GM19240 (cell line): ENCODE results near the gene PNMA5.
A peak's percentile ranks its signal among the peaks of the same experiment; 100 is the strongest.

Experiments used
- DNase-seq: peaks from one replicate; pipeline ENCODE4 v3.0.0; 2011; ENCODE audit warnings: low spot score; ENCODE audit not compliant: insufficient read length

PNMA5 gene

GRCh38 chrX:152958524-152959465 lies 35.1 kb downstream of the PNMA5 start:
- peak; percentile 58 for DNase-seq

GRCh38 chrX:152958047-152958446 lies 35.9 kb downstream of the PNMA5 start:
- DNase-seq = no peak

- no peak for DNase-seq
Observed at GRCh38 chrX:152950786-152951185, 43.1 kb downstream of the PNMA5 start.

- no peak for DNase-seq
Observed at GRCh38 chrX:152949114-152949513, 44.8 kb downstream of the PNMA5 start.

DNA sequence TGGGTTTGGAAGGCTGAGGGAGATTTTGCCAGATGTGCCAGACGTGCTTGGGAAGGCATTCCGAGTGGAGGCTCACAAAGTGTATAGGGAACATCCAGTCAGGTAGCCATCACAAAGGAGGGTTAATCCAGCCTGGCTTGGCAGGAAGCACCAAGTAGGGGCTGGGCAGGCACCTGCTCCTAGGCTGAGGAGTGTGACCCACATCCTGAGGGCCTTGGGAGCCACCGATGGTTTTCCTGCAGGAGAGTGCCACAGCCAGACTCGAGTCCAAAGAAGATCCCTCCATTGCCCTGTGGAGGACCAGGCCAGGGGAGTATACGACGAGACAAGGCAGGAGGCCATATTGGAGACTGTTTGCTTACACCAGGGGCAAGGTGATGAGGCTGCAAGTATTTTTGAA lies 47.2 kb downstream of the PNMA5 start:
- no peak for DNase-seq

DNA sequence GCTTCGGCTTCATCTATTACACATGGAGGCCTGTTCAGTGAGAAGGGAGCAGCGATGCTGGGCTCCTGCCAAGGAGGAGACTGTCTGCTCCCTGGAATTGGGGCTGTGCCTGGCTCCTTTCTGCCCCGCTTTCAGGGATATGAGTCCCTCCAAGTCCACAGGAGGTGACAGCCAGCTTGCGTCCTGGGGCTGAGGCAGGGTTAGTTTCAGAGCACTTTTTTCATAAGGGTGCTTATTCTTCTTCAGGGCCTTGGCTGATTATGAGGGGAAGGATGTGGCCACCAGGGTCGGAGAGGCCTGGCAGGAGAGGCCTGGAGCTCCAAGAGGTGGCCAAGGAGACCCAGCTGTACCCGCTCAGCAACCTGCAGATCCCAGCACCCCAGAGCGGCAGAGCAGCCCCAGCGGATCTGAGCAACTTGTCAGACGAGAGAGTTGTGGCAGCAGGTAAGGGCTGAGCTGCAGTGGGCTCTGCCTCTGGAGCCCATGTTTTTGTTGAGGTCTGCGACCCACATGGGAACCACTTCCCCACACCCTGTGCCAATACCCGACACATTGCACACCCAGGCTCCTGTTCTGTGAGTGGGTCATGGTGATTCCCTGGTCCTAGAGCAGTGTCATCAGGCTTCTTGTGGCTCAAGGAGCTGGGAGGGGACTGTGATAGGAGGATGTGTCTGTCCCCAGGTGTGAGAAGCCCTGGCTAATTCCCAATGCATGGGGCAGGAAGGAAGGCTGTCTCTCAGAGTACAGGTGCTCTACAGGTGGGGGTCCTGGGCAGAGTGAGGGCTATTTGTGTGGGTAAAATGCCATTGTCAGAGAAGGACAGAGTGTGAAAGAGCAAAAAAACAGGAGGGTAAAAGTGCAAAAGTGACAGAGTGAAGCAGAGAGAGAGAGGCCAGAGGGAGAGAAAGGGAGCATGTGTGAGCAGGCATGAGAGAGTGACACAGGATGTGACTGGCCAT lies 48.6 kb downstream of the PNMA5 start:
- no peak for DNase-seq

GRCh38 chrX:152943826-152944225 lies 50.1 kb downstream of the PNMA5 start:
- DNase-seq = no peak

GRCh38 chrX:152942077-152942442 lies 51.9 kb downstream of the PNMA5 start:
- no peak for DNase-seq

DNA sequence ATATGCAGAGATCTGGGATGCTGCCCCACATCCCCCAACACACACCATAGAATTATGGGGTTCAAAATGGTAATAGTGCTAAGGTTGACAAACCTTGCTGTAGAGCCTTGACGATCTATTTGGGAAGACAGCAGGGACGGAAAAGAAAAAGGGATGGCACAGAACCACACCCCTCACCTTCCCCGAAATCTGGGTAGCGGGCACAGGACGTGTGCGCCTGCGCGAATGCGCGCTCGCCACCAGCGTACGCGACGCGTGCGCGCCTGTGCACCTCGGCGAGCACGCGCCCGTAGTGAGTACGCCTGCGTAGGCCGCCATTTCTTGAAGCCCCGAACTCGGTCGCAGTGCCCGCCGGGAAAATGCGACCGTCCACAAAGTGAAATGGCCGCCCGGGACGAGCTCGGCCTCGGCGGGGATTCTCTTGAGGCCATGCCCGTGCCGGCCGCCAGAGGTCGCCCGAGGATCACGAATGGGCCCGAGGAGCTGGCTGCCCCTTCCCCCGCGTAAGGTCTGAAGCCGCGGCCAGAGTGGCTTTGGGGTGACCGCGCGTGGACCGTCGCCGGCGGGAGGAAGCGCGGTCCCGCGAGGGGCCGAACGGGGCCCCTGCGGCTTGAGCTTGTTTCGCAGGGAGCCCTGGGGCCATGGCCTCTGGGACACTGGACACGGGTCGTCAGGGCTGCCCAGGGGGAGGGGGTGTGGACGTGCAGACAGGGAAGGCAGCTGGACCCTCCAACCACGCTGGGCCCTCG lies 52.4 kb downstream of the PNMA5 start:
- peak; percentile 87 for DNase-seq
